Vagina (tissue), 2 donors: ENCODE measurements around the gene MMGT1.
A peak's percentile ranks its signal among the peaks of the same experiment; 100 is the strongest.

Source experiments
- POLR2A ChIP-seq, 2 donors: fragments of 450-650 bp; IDR thresholded peaks; one replicate each; pipeline ENCODE4 v1.6.1; 2017; ENCODE audit warnings: antibody characterized with exemption in 2 of 2, mild to moderate bottlenecking in 2 of 2, moderate library complexity in 2 of 2
- POLR2AphosphoS5 ChIP-seq, 2 donors: sonication (generic); formaldehyde crosslinking; IDR thresholded peaks; one replicate each; pipeline ENCODE4 v1.9.0; 2017; ENCODE audit warnings: antibody characterized with exemption in 2 of 2, mild to moderate bottlenecking in 2 of 2, low read depth in 1 of 2; ENCODE audit not compliant: insufficient read depth in 1 of 2
- TF ChIP-seq, protein P1 (sequence below), 3 experiments: fragments of 450-650 bp in 2 of 3; fragments of 200-600 bp in 1 of 3; sonication (generic) in 1 of 3; IDR thresholded peaks; one replicate each; pipeline ENCODE4 v1.5.1; 2017 to 2019; ENCODE audit warnings: antibody characterized with exemption in 3 of 3, mild to moderate bottlenecking in 2 of 3, moderate library complexity in 2 of 3

DNA sequence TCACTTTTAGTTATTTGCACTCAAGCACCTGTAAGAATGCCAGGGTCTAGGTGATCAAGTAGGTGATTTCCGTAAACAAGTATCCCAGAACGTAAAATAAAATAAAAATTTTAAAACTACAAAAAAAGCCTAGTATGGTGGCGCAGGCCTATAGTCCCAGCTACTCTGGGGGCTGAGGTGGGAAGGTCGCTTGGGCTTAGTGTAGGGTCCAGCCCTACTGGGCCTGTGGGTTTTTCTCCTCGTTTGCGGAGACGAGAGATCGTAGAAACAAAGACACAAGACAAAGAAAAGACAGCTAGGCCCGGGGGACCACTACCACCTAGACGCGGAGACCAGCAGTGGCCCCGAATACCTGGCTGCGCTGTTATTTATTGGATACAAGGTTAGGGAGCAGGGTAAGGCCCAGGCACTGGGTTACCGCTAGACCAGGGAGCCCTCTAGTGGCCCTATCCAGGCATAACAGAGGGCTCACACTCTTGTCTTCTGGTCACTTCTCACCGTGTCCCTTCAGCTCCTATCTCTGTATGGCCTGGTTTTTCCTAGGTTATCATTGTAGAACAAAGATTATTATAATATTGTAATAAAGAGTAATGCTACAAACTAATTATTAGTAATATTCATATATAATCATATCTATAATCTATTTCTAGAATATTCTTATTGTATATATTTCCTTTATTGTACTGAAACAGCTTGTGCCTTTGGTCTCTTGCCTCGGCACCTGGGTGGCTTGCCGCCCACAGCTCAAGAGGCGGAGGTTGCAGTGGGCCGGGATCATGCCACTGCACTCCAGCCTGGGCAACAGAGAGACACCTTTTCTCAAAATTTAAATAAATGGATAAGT is 41.9 kb downstream of the MMGT1 start:
- TF ChIP-seq, protein P1, sequence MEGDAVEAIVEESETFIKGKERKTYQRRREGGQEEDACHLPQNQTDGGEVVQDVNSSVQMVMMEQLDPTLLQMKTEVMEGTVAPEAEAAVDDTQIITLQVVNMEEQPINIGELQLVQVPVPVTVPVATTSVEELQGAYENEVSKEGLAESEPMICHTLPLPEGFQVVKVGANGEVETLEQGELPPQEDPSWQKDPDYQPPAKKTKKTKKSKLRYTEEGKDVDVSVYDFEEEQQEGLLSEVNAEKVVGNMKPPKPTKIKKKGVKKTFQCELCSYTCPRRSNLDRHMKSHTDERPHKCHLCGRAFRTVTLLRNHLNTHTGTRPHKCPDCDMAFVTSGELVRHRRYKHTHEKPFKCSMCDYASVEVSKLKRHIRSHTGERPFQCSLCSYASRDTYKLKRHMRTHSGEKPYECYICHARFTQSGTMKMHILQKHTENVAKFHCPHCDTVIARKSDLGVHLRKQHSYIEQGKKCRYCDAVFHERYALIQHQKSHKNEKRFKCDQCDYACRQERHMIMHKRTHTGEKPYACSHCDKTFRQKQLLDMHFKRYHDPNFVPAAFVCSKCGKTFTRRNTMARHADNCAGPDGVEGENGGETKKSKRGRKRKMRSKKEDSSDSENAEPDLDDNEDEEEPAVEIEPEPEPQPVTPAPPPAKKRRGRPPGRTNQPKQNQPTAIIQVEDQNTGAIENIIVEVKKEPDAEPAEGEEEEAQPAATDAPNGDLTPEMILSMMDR (IDR thresholded peaks at IDR 0.05), result peak in 1 of 3 experiments; percentile 28
- no peak for TF ChIP-seq POLR2A (IDR thresholded peaks at IDR 0.05)
- TF ChIP-seq POLR2AphosphoS5 (IDR thresholded peaks at IDR 0.05; ENCODE audit: insufficient read depth in 1 of 2, low read depth in 1 of 2), result no peak
